ENCODE measurements around the gene DOCK10.

Gene DOCK10

DNA sequence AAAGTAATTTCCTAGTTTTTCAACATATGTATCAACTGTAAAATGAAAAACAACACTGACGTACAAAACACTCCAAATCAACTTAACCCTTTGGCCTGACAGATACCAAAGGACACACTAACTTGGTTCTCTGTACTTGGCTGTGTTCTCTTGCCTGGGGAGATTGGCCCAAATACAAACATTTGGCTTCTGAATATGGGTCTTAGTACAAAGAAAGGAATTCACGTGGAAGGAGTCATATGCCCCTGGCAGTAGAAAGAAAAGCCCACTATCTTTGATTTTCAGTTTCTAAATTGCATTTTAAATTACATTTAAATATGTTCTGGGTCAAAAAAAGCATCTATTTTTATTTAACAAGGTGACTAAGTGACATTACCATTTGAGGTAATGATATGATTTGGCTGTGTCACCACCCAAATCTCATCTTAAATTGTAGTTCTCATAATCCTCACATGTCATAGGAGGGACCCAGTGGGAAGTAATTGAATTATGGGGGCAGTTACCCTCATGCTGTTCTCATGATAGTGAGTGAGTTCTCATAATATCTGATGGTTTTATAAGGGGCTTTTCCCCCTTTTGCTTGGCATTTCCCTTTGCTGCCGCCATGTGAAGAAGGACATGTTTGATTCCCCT lies 172.6 kb downstream of the DOCK10 start:
- DNase-seq: no peak

DNA sequence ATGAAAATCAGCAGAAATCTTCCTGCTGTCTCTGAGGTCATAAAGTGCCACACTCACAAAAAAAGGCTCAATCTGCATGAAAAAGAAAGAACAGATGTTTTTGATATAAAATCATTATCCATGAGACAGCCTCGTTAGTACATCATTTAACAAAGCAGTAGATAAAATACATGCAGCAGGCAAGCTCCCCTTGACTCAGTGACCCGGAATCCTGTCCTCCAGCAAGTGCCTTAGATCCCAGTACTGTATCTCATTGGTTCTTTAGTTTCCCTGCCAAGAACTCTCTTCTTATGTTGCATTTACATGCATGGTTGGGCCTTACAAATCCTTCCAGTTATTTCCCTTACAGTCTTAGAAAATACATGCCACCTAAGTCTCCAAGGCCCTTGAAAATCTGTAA lies 177.3 kb downstream of the DOCK10 start:
- DNase-seq: no peak

DNA sequence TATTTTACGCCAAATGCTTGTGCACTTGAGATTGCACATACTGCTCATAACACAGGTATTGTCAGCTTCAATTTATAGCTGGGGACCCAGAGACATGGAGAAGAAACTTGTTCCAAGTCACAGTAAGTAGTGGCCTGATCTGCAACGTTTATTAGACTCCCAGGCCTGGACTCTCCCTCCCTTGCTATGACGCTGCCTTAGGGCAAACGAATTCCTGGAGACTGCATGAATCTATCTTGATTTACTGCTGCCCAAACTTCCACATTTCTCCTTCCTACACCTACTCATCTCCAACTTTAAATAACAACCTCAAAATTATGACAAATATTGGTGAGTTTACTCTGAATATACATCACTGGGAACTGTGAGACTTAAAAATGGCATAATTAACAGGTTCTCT lies 181.0 kb downstream of the DOCK10 start:
- DNase-seq: no peak

DNA sequence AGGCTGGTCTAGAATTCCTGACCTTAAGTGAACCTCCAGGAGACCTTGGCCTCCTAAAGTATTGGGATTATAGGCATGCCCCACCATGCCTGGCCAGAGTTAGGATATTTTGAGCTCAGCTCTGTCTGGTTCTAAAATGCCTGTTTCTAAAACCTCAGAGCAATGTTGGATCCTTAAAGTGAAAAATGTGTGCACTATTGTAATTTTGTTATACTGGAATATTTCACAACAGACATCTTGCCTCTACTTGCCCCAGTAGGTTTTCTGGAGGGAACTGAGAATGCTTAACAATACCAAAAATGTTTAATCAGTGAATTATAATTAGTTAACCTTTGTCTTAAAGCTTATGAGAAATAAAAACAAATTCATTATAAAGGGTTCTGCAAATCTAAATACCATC lies 181.5 kb downstream of the DOCK10 start:
- no peak for DNase-seq

DNA sequence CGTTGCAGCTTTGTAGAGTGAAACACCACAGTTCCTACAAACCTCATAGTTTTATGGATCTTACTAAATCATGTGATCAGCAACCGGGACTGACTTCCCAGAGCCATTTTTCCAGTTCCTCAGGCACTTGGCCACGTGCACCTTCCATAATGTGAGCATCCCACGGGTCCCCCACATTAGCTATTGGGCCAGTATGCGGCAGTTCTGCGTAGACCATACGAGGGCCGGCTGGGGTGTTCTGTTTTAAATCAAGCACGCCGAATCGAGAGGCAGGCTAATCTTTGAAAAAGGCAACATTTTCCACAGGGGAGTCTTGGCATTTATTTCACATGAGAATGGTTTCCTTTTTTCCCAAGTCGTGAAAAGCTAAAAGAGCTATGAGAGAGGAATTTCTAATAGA lies 190.5 kb downstream of the DOCK10 start:
- DNase-seq: no peak

DNA sequence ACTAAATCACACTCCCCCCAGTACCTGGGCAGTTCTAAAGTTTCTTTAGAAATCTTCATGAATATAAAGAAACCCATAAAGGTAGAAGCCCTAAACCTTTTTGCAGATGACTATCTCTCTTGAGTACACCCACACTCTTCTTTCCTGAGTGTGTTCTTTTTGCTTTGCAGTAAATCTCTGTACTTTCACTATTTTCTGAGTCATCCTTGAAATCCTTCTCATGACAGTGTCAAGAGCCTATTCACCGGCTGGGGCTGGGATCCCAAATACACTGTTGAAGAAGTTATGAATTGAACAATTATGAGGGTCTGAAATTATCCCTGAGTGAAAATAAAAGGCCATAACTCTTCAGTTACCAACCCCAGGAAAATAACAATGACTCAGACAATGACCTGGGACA lies 192.2 kb downstream of the DOCK10 start:
- no peak for DNase-seq

DNA sequence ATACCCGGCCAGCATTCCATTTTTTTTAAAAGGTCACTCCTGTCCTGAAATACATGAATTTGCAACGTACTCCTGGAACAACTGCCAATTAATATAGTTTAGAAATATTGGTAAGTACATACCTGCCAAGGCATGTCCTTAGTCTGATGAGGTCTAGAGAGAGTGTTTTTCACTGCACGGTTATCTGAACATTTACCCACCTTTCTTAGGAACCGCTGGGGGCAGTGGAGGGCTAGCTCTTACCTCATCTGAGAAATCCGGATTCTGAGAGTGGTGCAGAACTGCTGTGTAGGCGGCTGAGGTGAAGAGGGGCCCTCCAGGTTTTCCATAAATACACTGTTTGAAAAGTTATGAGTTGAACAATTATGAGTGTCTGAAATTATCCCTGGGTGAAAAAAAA lies 193.0 kb downstream of the DOCK10 start:
- DNase-seq: no peak

DNA sequence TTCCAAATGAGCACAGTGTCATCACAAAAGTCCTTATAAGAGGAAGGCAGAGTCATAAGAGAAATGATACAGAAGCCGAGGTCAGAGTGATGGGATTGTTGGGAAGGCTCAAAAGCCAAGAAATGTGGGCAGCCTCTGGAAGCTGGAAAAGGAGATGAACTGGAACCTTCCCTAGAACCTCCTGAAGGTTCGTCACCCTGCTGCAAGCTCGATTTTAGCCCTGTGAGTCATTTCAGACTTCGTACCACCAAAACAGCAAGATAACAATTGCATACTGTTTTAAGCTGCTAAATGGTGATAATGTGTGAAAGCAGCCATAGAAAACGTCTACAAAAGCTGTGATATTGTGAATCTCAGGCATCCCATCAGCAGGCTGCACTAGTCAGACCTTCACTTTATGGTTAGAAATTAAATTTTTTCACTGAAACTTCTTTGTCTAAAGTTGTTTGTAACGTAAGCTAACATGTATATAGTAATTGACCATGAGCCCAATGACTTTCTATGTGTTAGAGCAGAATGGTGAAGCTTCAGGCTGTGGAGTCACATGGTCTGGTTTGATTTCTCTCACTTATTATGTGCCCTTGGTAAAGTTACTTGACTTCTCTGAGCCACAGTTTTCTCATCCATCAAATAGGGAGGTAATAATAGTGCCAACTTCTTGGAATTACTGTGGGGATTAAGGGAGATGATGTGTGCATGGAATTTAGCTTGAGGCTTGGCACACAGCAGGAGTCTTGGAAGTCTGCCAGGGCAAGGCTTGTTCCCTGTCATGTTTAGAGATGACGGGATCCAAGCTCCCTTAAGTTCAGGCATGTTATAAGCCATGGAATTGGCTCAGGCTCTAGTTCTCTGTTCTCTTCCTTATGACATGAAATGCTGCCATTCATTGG lies 194.1 kb downstream of the DOCK10 start:
- peak; percentile 73 to 85 for DNase-seq

DNA sequence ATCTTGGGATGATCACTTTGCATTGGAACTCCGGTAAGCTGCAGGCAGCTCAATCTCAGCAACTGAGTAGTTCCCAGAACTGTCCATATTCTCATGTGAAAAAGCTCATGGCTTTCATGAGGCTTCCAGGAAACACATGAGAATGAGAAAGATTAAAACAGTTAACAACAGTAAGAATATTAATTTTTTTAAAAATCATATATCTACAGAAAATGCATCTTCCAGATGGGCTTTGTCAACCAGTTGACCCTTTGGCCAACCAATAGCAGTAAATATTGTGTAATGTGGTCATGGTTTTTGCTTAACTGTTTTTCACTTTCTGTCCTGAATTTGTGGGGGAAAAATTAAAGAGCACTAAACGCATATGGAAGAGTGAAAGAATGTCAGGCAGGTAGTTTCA lies 194.9 kb downstream of the DOCK10 start:
- no peak for DNase-seq

DNA sequence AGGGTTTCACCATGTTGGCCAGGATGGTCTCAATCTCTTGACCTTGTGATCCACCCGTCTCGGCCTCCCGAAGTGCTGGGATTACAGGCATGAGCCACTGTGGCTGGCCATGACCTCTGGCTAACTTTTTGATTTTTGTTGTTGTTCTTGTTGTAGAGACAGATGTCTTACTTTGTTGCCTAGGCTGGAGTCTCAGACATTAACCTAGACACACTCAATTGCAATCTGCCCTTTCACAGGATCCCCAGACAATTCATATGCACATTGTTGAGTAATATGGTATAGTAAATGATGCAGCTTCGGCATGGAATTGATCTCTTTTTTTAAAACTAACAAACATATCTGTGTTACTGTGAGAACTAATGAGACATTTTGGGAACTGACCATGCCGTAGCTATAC lies 195.6 kb downstream of the DOCK10 start:
- DNase-seq: no peak

DNA sequence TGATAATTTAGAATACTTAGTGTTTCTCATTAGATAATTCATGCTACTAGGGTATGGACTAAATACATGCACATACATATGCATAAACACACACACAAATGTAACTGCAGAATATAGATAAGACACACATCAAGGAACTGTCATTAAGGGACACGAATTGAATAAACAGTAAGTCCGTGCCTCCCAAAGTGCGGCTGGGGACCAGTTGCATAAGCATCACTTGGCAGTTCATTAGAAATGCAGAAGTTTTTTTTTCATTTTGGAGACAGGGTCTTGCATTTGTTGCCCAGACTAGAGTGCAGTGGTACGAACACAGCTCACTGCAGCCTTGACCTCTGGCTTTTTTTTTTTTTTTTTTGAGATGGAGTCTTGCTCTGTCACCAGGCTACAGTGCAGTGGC lies 196.1 kb downstream of the DOCK10 start:
- no peak for DNase-seq

DNA sequence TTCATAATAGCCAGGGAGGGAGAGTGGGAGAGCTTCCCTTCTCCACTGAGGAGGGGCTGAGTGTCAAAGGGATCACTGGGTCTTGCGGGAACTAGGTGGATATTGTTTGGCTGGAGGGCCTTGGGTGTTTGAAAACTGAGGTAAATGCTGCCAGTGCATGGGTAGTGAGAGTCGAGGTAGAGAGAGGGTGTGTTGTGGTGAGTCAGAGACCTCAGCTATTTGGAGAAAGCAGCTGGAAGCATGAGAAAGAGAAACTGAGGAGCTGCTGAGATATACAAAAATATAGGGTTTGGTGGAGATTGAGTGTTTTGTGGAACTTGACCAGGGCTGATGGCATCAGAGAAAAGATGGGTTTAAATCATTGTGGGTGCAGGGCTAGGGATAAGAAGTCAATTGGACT lies 199.1 kb downstream of the DOCK10 start:
- no peak for DNase-seq

DNA sequence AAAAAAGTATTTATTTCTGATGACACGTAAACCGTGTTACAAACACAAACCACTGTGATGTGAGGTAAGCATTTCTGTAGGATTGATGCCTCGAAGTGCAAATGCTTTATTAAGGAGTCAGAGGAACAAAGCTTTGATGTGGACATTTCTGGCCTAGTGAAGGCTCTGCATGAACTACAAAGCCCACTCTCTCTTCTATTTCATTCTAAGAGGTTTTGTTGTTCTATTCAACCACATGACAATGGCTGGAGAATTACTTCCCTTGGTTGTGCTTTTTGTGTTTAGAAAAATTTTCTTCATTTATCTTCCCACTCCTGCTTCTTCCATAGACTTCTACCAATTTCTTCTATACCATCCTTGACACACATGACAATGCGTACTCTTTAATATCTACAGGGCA lies 200.4 kb downstream of the DOCK10 start:
- DNase-seq: no peak

DNA sequence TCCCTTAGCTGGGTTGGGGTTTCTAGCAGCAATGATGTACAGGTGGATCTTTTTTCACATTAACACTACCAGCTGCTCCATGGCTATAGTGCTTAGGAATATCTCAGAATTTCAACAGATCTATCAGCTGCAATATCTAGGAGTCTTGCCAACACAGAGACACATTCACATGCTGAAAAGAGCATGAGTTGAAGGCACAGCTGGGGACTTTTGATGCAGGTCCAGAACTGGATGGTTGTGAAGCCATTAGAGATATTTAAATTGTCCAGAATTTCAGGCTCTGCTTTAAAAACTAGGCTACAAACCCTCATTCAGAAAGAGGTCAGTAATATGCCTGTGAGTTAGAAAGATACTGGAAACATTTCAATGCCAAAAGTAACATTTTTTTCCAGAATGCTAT lies 203.9 kb downstream of the DOCK10 start:
- no peak for DNase-seq

DNA sequence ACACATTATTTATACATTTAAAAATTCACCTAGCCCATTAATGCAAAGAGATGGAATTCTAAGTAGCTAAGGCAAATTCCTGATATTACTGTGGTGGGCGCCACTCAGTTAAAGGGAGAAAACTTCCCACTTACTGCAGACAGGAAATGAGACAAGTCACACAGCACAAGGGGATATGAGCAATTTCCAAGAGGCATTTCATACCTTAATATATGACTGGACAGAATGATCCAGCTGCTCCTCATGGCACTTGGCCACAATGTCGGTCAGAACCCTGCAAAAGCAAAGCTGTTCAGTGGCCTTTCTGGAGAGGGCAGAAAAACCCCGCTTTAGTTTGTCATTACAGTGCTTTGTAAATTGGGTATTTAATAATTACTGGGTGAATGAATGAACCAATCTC lies 204.7 kb downstream of the DOCK10 start:
- DNase-seq: no peak

DNA sequence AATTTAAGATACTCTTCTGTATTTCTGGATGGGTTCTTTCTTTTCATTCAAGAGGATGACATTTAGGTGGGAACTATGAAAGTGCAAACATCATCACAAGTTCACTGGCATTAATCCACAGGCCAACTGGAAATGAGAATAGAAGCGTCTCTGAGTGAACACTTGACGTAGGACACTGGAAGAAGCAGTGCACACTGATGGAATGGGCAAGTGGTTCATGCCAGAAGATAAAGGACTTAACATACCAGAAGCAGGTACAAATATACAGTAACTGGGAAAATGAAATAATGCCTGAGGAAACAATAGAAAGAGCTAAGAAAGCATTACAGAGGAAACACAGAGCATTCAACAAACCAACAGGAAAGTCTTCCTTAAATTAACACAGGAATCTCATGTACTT lies 205.2 kb downstream of the DOCK10 start:
- DNase-seq: no peak

DNA sequence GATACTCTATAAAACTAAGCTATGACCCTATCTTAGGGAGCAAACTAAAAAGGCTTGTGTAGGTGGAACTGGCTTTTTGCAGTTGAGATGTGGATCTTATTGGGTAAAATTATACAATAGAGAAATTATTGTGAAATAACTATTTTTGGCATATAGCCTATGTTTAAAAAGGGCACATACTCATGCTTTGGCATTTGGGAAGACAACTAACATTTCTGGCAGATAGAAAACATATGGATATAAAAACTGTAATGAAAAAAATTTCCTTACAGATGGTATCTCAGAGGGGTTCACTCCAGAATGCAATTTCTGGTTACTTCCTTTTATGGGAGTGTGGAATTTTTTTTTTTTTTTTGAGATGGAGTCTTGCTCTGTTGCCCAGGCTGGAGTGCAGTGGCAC lies 206.0 kb downstream of the DOCK10 start:
- no peak for DNase-seq

DNA sequence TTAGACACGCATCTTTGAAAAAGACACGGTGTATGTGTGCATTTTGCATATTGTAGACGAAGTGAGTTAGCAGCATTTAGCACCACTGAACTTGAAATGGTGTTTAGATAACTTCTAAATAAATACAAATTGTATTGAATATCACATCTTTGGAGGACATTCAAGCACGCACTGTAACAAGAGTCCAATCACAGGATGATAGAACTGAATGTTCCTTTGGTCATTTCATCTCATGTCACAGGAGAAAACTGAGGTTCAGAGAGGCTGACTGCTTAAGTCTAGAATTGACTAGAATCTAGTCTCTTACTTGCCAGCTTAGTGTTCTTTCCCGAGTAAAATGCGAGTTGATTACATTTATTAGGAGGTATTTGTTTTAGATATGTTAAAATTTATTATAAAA lies 206.9 kb downstream of the DOCK10 start:
- DNase-seq: no peak

DNA sequence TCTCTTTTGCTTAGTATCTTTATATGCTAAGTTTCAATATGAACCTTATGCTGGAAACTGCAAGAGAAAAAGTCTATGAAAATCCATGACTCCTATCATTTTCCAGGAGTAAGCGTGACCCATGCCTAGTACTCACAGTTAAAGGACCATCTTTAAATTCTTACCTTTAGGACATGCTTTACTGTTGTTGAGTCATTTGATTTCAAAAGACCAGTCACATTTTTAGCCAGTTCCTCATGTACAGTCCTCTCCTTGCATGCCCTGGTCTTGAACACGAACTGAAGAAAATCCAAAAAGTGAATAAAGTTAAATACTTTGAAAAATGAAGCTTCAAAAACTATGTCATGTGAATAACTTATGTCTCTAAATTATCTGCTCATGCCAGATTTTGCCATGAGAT lies 208.3 kb downstream of the DOCK10 start:
- no peak for DNase-seq

DNA sequence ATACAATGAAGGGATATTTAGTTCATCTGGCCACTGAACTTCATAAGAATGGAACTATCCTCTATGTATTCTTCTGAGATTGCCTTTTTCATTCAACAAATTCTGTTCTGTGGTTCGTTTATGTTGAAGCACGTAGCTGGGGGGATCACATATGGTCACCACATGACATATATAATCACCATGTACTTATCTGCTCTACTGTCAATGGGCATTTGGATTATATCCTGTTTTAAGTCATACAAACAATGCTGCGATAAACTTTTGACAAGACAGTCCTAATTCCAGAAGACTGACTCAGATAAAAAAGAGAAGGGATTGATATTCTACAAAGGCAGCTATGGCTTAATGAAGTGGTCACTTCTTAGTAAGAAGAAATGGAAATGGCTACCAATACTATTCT lies 210.1 kb downstream of the DOCK10 start:
- DNase-seq: no peak

DNA sequence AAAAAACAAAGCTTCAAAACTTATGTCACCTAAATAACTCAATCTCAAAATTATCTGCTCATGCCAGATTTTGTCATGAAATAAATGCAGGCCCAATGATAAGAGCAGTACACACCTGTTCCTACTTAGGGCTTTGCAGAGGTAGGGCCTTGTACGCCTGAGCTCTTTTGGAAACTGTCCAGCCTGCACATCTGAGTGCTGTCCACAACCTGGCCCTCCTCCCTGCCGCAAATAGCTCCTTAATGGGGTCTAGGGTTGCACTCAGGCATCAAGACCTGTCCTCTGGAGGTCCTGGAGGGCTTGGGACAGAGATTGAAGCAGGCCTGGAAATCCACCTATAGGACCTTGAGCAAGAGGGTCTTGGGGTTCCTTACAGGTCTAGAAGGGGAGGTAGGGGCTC lies 210.7 kb downstream of the DOCK10 start:
- DNase-seq: no peak

DNA sequence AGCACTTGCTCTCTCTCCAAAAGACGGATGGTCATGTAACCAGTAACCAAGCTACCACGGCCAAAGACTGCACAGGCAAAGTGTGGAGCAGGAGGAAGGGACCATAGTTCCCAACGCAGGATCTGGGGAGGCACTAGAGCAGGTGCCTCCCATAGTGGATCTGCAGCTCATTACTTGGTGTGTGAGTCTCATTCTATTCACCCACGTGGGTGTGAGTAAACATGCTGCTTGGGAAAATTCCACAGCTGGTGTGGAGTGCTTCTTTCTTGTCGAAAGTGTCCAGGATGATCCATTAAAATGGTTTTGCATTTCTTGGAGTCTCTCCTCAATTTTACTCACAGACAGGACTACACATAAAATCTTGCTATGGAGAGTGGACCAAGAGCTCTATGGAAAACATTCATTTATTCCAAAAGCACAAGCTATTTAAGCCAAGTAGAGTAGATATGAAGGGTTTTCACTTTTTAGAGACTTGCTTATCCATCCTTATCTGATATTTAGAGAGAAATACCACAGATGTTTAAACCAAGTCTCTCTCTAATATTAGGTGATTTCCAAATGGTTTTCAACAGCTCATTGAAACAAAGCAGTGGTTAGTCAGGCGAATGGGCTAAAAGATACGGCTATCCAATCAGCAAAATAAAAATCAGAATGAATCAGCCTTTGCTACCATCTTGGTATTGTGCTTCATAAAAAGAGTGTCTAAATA lies 221.8 kb downstream of the DOCK10 start:
- DNase-seq: no peak

DNA sequence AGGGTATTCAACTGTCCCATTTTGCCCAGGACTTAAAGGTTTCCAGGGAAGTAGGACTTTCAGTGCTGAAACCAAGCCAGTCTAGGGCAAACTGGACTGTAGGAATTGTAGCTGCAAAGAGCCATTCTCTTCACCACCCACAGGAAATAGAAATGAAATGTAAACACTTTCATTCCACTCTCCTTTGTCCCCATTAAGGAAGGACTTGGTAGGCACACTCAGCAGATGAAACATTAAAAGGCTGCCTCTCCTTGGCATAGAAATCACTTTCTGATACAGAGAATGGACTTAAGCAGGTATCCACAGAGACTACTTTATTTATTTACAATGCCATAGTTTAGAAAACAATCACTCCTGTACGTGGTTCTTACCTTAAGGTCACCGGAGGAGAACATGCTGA lies 223.2 kb downstream of the DOCK10 start:
- no peak for DNase-seq

DNA sequence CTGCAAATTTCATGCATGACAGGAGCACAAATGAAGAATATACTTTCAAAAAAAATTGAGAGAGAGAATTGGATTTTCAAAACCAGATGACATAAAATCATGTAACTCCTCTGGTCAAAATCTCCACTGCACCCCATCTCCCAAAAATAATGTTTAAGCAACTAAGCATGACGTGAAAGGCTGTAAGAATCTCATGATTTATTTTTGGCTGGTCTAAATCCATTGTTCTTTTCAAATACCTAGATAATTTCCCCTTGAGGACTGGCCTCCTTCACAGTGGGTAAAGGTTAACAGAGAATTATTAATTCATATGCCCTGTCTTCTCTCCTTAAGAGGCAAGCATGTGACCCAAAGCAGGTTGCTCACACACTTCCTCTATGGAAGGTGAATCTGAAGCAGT lies 224.6 kb downstream of the DOCK10 start:
- DNase-seq: no peak
